GM21717 (cell line): ENCODE results near the gene PFDN4.

ENCODE experiments used
- ATAC-seq: cut with Tn5 transposase; IDR thresholded peaks from one replicate; pipeline ENCODE4 v1.9.1; 2021; ENCODE audit warnings: mild to moderate bottlenecking, moderate library complexity; ENCODE audit not compliant: unreplicated experiment

Gene PFDN4

GRCh38 chr20:54266844-54267243, 59.0 kb downstream of the PFDN4 start:
- no peak for ATAC-seq

- ATAC-seq: no peak
Measured at GRCh38 chr20:54267483-54268003, 59.7 kb downstream of the PFDN4 start.

- ATAC-seq: no peak
Measured at GRCh38 chr20:54268941-54269340, 61.1 kb downstream of the PFDN4 start.
